H1 (cell line): ENCODE results near the gene TNS3.

ENCODE experiments used
- CBX5 ChIP-seq: fragments of 300-800, 300-1000 bp; sonication (generic); IDR thresholded peaks from 2 replicates; pipeline ENCODE4 v1.7.1; 2016; ENCODE audit warnings: antibody characterized with exemption, low read length, low read depth
- CTCF ChIP-seq, 3 experiments: IDR thresholded peaks; 1 replicate in 2 of 3; 2 replicates in 1 of 3; pipeline versions ENCODE4 v1.5.1 to v1.6.1; 2011; ENCODE audit warnings: low read length in 3 of 3, mild to moderate bottlenecking in 3 of 3, inconsistent platforms in 2 of 3, low read depth in 1 of 3, moderate library complexity in 1 of 3; ENCODE audit not compliant: insufficient read depth in 1 of 3; ENCODE audit errors: control extremely low read depth in 1 of 3
- GTF2F1 ChIP-seq: IDR thresholded peaks from 2 replicates; pipeline ENCODE4 v1.6.1; 2012; ENCODE audit warnings: low read depth, low read length, improper control_type of control experiment, borderline replicate concordance
- JUND ChIP-seq: IDR thresholded peaks from 2 replicates; pipeline ENCODE4 v1.6.1; 2011; ENCODE audit warnings: mild to moderate bottlenecking, improper control_type of control experiment, low read length
- POLR2A ChIP-seq, 2 experiments: IDR thresholded peaks; 1 replicate in 1 of 2; 2 replicates in 1 of 2; pipeline ENCODE4 v1.6.1; 2011; ENCODE audit warnings: low read depth in 2 of 2, low read length in 2 of 2, mild to moderate bottlenecking in 2 of 2; ENCODE audit errors: control extremely low read depth in 1 of 2
- SIN3A ChIP-seq, 2 experiments: IDR thresholded peaks in 1 of 2; conservative IDR thresholded peaks in 1 of 2; 2 replicates each; pipeline ENCODE4 v1.6.1; 2011 to 2012; ENCODE audit warnings: low read length in 2 of 2, improper control_type of control experiment in 1 of 2, low read depth in 1 of 2, mild to moderate bottlenecking in 1 of 2
- ZNF274 ChIP-seq: IDR thresholded peaks from 2 replicates; pipeline ENCODE4 v1.7.0; 2012; ENCODE audit warnings: low read length, borderline replicate concordance; ENCODE audit errors: extremely low read depth

GRCh38 chr7:47488969-47489342, 93.0 kb downstream of the TNS3 start:
- TF ChIP-seq SIN3A (conservative IDR thresholded peaks at IDR 0.05 in 1 of 2, IDR thresholded peaks at IDR 0.05 in 1 of 2; ENCODE audit: low read depth in 1 of 2, low read length in 2 of 2) (no peak), CBX5 (no peak), GTF2F1 (no peak), ZNF274 (no peak), JUND (no peak), CTCF (IDR thresholded peaks at IDR 0.05; ENCODE audit: control extremely low read depth in 1 of 3, insufficient read depth in 1 of 3, low read depth in 1 of 3, low read length in 3 of 3) (no peak), POLR2A (IDR thresholded peaks at IDR 0.05; ENCODE audit: control extremely low read depth in 1 of 2, low read depth in 2 of 2, low read length in 2 of 2) (no peak)
